ENCODE measurements around the gene RUNX3. TPM values are rescaled to one million over a fixed set of nuclear protein-coding genes. Genes with fewer than 3 reads are reported as not detected.

RUNX3 gene
- total RNA-seq, 1 experiment from 2014 or later: 22.6 TPM

DNA sequence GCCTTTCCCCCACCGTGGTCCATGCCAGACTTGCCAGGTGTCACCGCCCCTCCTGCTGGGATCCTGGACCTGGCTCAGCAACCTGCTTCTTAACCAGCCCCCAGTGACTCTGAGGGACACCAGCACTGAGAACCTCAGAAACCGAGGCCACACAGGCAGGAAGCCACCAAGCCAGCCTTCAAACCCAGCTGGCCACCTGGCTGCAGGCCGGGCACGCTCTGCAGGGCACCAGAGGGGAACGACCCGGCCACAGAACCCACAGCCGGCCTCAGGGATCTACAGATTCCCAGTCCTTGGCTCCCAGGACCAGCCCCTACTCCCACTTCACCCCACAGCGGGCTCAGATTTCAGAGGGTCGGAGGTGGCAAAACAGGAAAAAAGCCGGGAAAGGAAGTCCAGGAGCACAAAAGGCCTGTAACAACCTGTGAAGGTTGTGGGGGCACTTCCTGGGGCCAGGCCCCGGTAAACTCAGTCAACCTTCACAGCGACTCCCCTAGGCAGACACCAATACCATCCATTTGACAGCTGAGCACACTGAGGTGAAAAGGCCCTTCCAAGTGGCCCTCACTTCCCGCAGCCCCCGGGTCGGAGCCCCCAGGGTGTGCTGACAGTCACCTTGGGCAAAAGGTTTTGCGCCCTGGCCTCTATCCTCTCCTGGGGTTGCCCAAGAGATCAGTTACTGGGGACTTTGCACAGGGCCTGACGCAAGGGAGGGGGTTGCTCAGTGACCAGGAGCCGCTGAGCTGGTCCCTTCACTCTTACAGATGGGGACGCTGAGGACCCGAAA is 14.1 kb downstream of the RUNX3 start:
- no TSS peak for BruUV-seq (replicated peaks)

More for the DNA sequence above, 14.1 kb downstream of the RUNX3 start:
- intact Hi-C loops (cut with micrococcal nuclease): no loop called here
- no peaks in the 10 kb centered on the region for H3K9me2 ChIP-seq (ENCODE audit: insufficient read depth)
- H3K9me3 ChIP-seq (ENCODE audit: control insufficient read depth in 1 of 2, insufficient read depth in 1 of 2, low read depth in 1 of 2, low read length in 2 of 2): no peaks in the 10 kb centered on the region
- H3K27me3 ChIP-seq (ENCODE audit: insufficient read depth, low read length): no peaks in the 10 kb centered on the region
- H3K79me2 ChIP-seq (ENCODE audit: insufficient read depth, low read length): no peaks in the 10 kb centered on the region
- POLR2A ChIA-PET: no interaction called here
- CTCF ChIA-PET: no interaction called here
- no peaks in the 10 kb centered on the region for H4K20me1 ChIP-seq (ENCODE audit: insufficient read depth)
- H3K9ac ChIP-seq (ENCODE audit: low read length): no peak overlapping the region
- H3K36me3 ChIP-seq (ENCODE audit: control insufficient read depth in 1 of 2, insufficient read depth in 2 of 2, low read length in 2 of 2): no peaks in the 10 kb centered on the region; a peak in 2 of 4 replicates
- RAD21 ChIA-PET (ENCODE audit: low non-redundant PET in 1 of 2, low total read pairs in 2 of 2, uncharacterized antibody in 2 of 2, unreplicated experiment in 2 of 2): no interaction called here
- TF ChIP-seq POLR2A (IDR thresholded peaks at IDR 0.05; ENCODE audit: borderline replicate concordance, extremely low read depth, insufficient read depth, insufficient read length): no peak
- no peak for TF ChIP-seq REST (IDR thresholded peaks at IDR 0.05; ENCODE audit: low read depth)
- TF ChIP-seq JUND (IDR thresholded peaks at IDR 0.05): no peak
- no peak for TF ChIP-seq CBX3 (IDR thresholded peaks at IDR 0.05; ENCODE audit: low read depth)
- TF ChIP-seq, protein P1, sequence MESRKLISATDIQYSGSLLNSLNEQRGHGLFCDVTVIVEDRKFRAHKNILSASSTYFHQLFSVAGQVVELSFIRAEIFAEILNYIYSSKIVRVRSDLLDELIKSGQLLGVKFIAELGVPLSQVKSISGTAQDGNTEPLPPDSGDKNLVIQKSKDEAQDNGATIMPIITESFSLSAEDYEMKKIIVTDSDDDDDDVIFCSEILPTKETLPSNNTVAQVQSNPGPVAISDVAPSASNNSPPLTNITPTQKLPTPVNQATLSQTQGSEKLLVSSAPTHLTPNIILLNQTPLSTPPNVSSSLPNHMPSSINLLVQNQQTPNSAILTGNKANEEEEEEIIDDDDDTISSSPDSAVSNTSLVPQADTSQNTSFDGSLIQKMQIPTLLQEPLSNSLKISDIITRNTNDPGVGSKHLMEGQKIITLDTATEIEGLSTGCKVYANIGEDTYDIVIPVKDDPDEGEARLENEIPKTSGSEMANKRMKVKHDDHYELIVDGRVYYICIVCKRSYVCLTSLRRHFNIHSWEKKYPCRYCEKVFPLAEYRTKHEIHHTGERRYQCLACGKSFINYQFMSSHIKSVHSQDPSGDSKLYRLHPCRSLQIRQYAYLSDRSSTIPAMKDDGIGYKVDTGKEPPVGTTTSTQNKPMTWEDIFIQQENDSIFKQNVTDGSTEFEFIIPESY (IDR thresholded peaks at IDR 0.05; ENCODE audit: extremely low read depth, insufficient replicate concordance, low read length): no peak
- no peak for TF ChIP-seq EGR1 (IDR thresholded peaks at IDR 0.05; ENCODE audit: low read depth)
- TF ChIP-seq ZNF274 (IDR thresholded peaks at IDR 0.05; ENCODE audit: low read depth, low read length): no peak
- TF ChIP-seq YY1 (IDR thresholded peaks at IDR 0.05; ENCODE audit: extremely low read depth, insufficient replicate concordance, low read depth, low read length): no peak
- no peak for TF ChIP-seq CEBPB (IDR thresholded peaks at IDR 0.05; ENCODE audit: low read depth)
- no peak for TF ChIP-seq ATF3 (IDR thresholded peaks at IDR 0.05)
- TF ChIP-seq, protein P2, sequence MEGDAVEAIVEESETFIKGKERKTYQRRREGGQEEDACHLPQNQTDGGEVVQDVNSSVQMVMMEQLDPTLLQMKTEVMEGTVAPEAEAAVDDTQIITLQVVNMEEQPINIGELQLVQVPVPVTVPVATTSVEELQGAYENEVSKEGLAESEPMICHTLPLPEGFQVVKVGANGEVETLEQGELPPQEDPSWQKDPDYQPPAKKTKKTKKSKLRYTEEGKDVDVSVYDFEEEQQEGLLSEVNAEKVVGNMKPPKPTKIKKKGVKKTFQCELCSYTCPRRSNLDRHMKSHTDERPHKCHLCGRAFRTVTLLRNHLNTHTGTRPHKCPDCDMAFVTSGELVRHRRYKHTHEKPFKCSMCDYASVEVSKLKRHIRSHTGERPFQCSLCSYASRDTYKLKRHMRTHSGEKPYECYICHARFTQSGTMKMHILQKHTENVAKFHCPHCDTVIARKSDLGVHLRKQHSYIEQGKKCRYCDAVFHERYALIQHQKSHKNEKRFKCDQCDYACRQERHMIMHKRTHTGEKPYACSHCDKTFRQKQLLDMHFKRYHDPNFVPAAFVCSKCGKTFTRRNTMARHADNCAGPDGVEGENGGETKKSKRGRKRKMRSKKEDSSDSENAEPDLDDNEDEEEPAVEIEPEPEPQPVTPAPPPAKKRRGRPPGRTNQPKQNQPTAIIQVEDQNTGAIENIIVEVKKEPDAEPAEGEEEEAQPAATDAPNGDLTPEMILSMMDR (IDR thresholded peaks at IDR 0.05 in 2 of 3, conservative IDR thresholded peaks at IDR 0.05 in 1 of 3; ENCODE audit: borderline replicate concordance in 1 of 3, insufficient read depth in 1 of 3, low read depth in 2 of 3, low read length in 2 of 3): no peak
- TF ChIP-seq ELF1 (IDR thresholded peaks at IDR 0.05; ENCODE audit: borderline replicate concordance, low read depth): no peak
- no peak for TF ChIP-seq EZH2 (IDR thresholded peaks at IDR 0.05)
- TF ChIP-seq EZH2phosphoT487 (IDR thresholded peaks at IDR 0.05; ENCODE audit: borderline replicate concordance): no peak
- TF ChIP-seq POLR2AphosphoS5 (IDR thresholded peaks at IDR 0.05; ENCODE audit: low read depth, low read length): no peak
- no peak for TF ChIP-seq RAD21 (IDR thresholded peaks at IDR 0.05; ENCODE audit: low read depth)
- no peak for TF ChIP-seq TCF7L2 (IDR thresholded peaks at IDR 0.05; ENCODE audit: borderline replicate concordance, extremely low read depth, insufficient read depth, insufficient read length)
- TF ChIP-seq SIN3A (IDR thresholded peaks at IDR 0.05; ENCODE audit: low read depth): no peak
- ATAC-seq: no peak
- H3K4me2 ChIP-seq (ENCODE audit: low read length): no peak overlapping the region
- H3K27ac ChIP-seq (ENCODE audit: low read depth, low read length): no peak overlapping the region
- H3K4me1 ChIP-seq (ENCODE audit: control insufficient read depth in 1 of 2, insufficient read depth in 2 of 2, low read length in 2 of 2): no peaks in the 10 kb centered on the region
- no peak overlapping the region for H3K4me3 ChIP-seq (replicated peaks in 1 of 2; ENCODE audit: low read depth in 1 of 2, low read length in 2 of 2)
- DNase-seq (ENCODE audit: low read depth, low spot score): no peak
- no peak overlapping the region for H2AFZ ChIP-seq (ENCODE audit: low read depth, low read length, poor library complexity, severe bottlenecking)
